ENCODE data around the gene LDHD.

Gene LDHD

DNA sequence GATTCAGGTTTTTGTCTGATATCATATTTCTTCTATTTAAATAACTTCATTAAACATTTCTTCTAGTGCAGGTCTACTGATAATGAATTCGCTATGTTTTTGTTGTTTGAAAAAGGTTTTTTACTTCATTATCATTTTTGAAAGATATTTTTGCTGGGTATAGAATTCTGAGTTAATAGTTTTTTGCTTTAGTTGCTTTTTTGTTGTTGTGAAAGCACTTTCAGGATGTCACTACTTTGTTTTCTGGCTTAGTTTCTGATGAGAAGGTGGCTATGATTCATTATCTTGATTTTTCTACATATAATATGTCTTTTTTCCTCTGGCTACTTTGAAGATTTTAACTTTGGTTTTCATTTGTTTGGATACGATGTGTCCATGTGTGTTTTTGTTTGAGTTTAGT is 35.2 kb upstream of the LDHD start:
- DNase-seq (no peak), ATAC-seq (ENCODE audit: insufficient read depth, low read depth) (no peak)
- peaks cover 20% of the 10 kb centered on the region for H3K4me1 ChIP-seq (ENCODE audit: insufficient read depth, low read length)
- no peak overlapping the region for H2AFZ ChIP-seq (ENCODE audit: low read depth, low read length)
- H3K27me3 ChIP-seq (ENCODE audit: insufficient read depth, low read length, poor library complexity): no peaks in the 10 kb centered on the region
- TF ChIP-seq, protein P1, sequence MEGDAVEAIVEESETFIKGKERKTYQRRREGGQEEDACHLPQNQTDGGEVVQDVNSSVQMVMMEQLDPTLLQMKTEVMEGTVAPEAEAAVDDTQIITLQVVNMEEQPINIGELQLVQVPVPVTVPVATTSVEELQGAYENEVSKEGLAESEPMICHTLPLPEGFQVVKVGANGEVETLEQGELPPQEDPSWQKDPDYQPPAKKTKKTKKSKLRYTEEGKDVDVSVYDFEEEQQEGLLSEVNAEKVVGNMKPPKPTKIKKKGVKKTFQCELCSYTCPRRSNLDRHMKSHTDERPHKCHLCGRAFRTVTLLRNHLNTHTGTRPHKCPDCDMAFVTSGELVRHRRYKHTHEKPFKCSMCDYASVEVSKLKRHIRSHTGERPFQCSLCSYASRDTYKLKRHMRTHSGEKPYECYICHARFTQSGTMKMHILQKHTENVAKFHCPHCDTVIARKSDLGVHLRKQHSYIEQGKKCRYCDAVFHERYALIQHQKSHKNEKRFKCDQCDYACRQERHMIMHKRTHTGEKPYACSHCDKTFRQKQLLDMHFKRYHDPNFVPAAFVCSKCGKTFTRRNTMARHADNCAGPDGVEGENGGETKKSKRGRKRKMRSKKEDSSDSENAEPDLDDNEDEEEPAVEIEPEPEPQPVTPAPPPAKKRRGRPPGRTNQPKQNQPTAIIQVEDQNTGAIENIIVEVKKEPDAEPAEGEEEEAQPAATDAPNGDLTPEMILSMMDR (IDR thresholded peaks at IDR 0.05; ENCODE audit: borderline replicate concordance, extremely low read depth, low read length, poor library complexity, severe bottlenecking): no peak
- TF ChIP-seq EZH2 (IDR thresholded peaks at IDR 0.05; ENCODE audit: borderline replicate concordance, low read depth, low read length, severe bottlenecking): no peak
- peaks cover 68% of the 10 kb centered on the region for H3K36me3 ChIP-seq (ENCODE audit: insufficient read depth, low read length)
- H3K27ac ChIP-seq (ENCODE audit: low read length): no peak overlapping the region
- peaks cover 32% of the 10 kb centered on the region for H3K9me3 ChIP-seq (ENCODE audit: insufficient read depth, low read length, severe bottlenecking)
- H3K4me3 ChIP-seq (ENCODE audit: low read depth in 1 of 2, low read length in 2 of 2): no peak overlapping the region
- 0 out of 2 replicates have a peak, but pooled peaks cover under 1% of the 10 kb centered on the region for H4K20me1 ChIP-seq (ENCODE audit: insufficient read depth, low read length)
- H3K4me2 ChIP-seq (ENCODE audit: insufficient read depth, low read length): no peak overlapping the region
- peaks cover 84% of the 10 kb centered on the region for H3K79me2 ChIP-seq (ENCODE audit: insufficient read depth, low read length)
- H3K9ac ChIP-seq (ENCODE audit: low read depth, low read length): no peak overlapping the region

DNA sequence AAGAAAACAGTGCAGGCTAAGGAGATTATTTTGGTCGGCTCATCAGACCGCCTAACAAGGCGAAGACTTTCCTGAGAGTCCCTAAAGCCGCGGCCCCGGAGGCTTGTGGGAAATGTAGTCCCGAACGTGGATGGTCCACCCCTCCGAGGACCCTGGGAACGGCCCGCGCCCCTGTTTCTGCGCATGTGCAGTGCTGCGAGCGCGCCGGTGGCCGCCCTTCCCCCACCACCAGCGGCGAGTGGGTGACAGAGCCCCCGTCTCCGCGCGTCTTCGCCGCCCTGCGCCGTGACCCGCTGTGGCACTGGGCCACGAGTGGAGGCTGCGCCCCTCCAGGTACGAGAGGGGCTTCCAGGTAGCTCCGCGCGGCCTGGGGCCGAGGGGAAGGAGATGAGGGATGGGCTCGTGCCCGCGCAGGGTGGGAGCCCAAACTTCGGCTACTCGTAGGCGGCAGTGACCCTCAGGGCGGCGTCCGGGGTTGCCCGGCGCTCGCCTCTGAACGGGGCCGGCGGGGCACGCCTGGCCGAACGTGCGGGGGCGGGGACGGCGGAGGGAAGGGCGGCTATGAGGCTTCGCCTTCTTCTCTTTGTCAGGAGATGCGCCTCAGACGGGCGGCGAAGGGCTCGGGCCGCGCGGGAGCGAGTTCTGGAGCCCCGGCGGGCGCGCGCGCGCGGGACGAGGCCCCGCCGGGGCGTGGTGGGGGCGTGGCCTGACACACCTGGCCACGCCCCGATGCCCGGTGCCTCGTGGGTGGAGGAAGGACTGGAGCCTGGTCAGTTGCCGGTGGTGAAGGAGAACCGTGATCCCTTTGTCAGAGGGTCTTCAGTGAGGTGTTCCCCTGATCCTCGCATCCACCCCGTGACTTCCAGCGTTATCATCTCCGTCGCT is 32.0 kb upstream of the LDHD start, which contains the start of gene ZFP1:
Gene ZFP1, plus strand, starts transcription at position 214 of the 885 bp plus-strand sequence. CDS start 4,428 bp downstream, outside the sequence.
- H3K27ac ChIP-seq (ENCODE audit: low read length): peak within 1 kb of the TSS; percentile 94
- ATAC-seq (ENCODE audit: insufficient read depth, low read depth) (peak; percentile 98), DNase-seq (peak; percentile 97)
- peaks cover 20% of the 10 kb centered on the region for H3K4me1 ChIP-seq (ENCODE audit: insufficient read depth, low read length)
- peak within 1 kb of the TSS; percentile 80 to 93 for H3K4me3 ChIP-seq (ENCODE audit: low read depth in 1 of 2, low read length in 2 of 2)
- peak within 1 kb of the TSS; percentile 88 for H3K4me2 ChIP-seq (ENCODE audit: insufficient read depth, low read length)
- TF ChIP-seq, protein P1 (IDR thresholded peaks at IDR 0.05; ENCODE audit: borderline replicate concordance, extremely low read depth, low read length, poor library complexity, severe bottlenecking): no peak
- TF ChIP-seq EZH2 (IDR thresholded peaks at IDR 0.05; ENCODE audit: borderline replicate concordance, low read depth, low read length, severe bottlenecking): no peak
- no peaks in the 10 kb centered on the region for H4K20me1 ChIP-seq (ENCODE audit: insufficient read depth, low read length)
- H3K36me3 ChIP-seq (ENCODE audit: insufficient read depth, low read length): peaks cover 37% of the 10 kb centered on the region
- peak within 1 kb of the TSS; percentile 91 for H3K9ac ChIP-seq (ENCODE audit: low read depth, low read length)
- no peaks in the 10 kb centered on the region for H3K27me3 ChIP-seq (ENCODE audit: insufficient read depth, low read length, poor library complexity)
- H3K79me2 ChIP-seq (ENCODE audit: insufficient read depth, low read length): peaks cover 52% of the 10 kb centered on the region
- peak within 1 kb of the TSS; percentile 96 for H2AFZ ChIP-seq (ENCODE audit: low read depth, low read length)
- peaks cover 35% of the 10 kb centered on the region for H3K9me3 ChIP-seq (ENCODE audit: insufficient read depth, low read length, severe bottlenecking)

DNA sequence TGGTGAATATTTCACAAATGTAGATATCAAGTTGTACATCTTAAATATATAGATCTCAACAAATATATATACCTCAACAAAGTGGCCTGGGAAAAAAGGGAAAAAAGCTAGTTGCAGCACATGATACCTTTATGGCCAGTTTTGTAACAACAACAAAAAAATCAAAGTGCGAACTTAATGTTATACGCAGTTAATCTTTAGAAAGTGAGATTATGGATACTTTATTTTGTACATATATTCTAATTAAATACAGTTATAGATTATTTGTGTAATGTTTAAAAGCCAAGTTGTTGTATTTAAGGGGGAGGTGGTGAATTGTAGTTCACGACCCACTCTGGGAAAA is 31.4 kb upstream of the LDHD start:
- DNase-seq (no peak), ATAC-seq (ENCODE audit: insufficient read depth, low read depth) (no peak)
- Histone ChIP-seq H2AFZ (ENCODE audit: low read depth, low read length) (peak overlapping the region; percentile 70), H3K36me3 (ENCODE audit: insufficient read depth, low read length) (peaks cover 31% of the 10 kb centered on the region), H3K9me3 (ENCODE audit: insufficient read depth, low read length, severe bottlenecking) (peaks cover 35% of the 10 kb centered on the region), H3K4me3 (ENCODE audit: low read depth in 1 of 2, low read length in 2 of 2) (peak overlapping the region; percentile 80 to 93; a peak in 3 of 4 replicates), H3K27ac (ENCODE audit: low read length) (no peak overlapping the region), H3K27me3 (ENCODE audit: insufficient read depth, low read length, poor library complexity) (no peaks in the 10 kb centered on the region), H3K4me1 (ENCODE audit: insufficient read depth, low read length) (peaks cover 20% of the 10 kb centered on the region), H3K9ac (ENCODE audit: low read depth, low read length) (peak overlapping the region; percentile 91; the same call in 1 of the 2 replicates), H3K4me2 (ENCODE audit: insufficient read depth, low read length) (peak overlapping the region; percentile 88), H4K20me1 (ENCODE audit: insufficient read depth, low read length) (no peaks in the 10 kb centered on the region), H3K79me2 (ENCODE audit: insufficient read depth, low read length) (peaks cover 46% of the 10 kb centered on the region)
- no peak for TF ChIP-seq EZH2 (IDR thresholded peaks at IDR 0.05; ENCODE audit: borderline replicate concordance, low read depth, low read length, severe bottlenecking)
- TF ChIP-seq, protein P1 (IDR thresholded peaks at IDR 0.05; ENCODE audit: borderline replicate concordance, extremely low read depth, low read length, poor library complexity, severe bottlenecking): no peak
